Activated naive CD8-positive, alpha-beta T cell treated with anti-CD3 and anti-CD28 coated beads, Interleukin-2, amount 50 U/mL, for 24 hours (primary cell): Measurements from ENCODE around the gene DAD1.

Source experiments
- ATAC-seq: fragments of 150-1000 bp; cut with Tn5 transposase; one replicate; pipeline ENCODE4 v1.10.0; 2021
- DNase-seq: peaks from one replicate; pipeline ENCODE4 v3.0.0; 2021
- H3K27ac Mint-ChIP-seq: one replicate; pipeline ENCODE4 v1.8.0; 2021; ENCODE audit warnings: mild to moderate bottlenecking, mixed read lengths
- H3K27me3 Mint-ChIP-seq: one replicate; pipeline ENCODE4 v1.8.0; 2021; ENCODE audit warnings: mixed read lengths
- H3K36me3 Mint-ChIP-seq: one replicate; pipeline ENCODE4 v1.8.0; 2021; ENCODE audit warnings: low read depth, mixed read lengths
- H3K4me1 Mint-ChIP-seq: one replicate; pipeline ENCODE4 v1.8.0; 2021; ENCODE audit warnings: mixed read lengths
- H3K4me3 Mint-ChIP-seq: one replicate; pipeline ENCODE4 v1.8.0; 2021; ENCODE audit warnings: mild to moderate bottlenecking, moderate library complexity, mixed read lengths
- H3K9me3 Mint-ChIP-seq: one replicate; pipeline ENCODE4 v1.8.0; 2021; ENCODE audit warnings: mixed read lengths

Gene DAD1

DNA sequence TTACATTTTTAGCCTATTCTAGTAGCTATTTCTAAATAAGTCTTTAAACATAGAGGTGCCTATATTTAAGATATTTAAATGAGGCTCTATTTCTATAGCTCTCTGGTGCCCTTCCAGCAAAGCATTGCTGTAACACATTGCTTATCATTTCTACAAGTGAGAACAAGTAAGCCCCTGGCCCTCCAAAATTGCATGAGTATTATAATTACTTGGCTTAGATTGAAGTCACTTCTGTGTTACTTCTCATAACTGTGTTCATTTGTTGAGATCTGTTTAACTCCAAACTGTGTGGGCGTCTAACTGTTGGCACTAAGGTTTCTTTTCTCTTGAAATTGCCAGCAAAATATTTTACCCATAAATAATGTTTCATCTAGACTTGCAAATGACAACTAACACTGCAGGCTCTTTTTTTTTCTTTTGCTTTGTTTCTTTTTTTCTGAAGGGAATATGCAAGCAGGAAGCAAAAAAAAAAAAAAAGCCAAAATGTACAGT is 66.5 kb downstream of the DAD1 start:
- Mint-ChIP-seq H3K27ac (peak overlapping the region; percentile 99), H3K9me3 (no peaks in the 10 kb centered on the region), H3K27me3 (no peaks in the 10 kb centered on the region), H3K36me3 (peaks cover 93% of the 10 kb centered on the region), H3K4me1 (peaks cover 96% of the 10 kb centered on the region), H3K4me3 (peak overlapping the region; percentile 86)
- DNase-seq (no peak), ATAC-seq (no peak)

DNA sequence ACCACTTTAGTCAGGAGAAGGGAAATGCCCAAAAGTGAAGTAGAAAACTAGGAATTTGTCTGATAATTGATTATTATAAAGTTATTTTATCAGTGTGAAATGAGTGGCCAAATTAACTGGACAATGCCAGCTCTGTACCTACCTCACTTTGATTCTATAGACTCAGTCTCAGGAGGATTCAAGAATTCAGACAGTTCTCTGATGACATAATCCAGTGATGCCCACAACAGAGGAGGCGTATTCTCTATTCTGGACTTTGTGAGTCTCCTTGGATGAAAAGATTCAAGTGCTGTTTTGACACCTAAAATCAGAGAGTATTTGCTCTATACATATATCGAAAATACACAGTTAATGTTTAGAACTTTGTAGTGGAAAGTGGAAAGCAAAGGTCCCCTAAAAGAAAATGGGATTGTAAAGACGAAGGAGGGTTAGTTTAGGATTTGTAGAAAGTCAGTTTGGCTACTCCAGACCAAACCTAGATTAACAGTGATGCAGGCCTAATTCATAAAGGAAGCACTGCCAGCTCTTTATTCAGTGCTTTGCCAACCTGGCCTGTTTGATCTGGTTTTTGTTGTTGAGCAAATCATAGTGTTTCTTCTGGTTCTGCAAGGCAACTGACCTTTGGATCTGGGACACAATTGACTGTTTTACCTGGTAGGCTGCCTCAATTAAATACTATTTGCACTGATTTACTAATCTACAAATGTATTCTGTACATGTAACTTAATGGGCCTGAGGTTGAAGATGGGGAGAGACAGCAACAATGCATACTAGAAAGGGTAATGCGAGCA is 67.4 kb downstream of the DAD1 start:
- no peak for DNase-seq
- Mint-ChIP-seq H3K4me3 (peak overlapping the region; percentile 86), H3K36me3 (peaks cover 93% of the 10 kb centered on the region), H3K27ac (peak overlapping the region; percentile 99), H3K9me3 (no peaks in the 10 kb centered on the region), H3K27me3 (no peaks in the 10 kb centered on the region), H3K4me1 (peaks cover 96% of the 10 kb centered on the region)
- no peak for ATAC-seq

DNA sequence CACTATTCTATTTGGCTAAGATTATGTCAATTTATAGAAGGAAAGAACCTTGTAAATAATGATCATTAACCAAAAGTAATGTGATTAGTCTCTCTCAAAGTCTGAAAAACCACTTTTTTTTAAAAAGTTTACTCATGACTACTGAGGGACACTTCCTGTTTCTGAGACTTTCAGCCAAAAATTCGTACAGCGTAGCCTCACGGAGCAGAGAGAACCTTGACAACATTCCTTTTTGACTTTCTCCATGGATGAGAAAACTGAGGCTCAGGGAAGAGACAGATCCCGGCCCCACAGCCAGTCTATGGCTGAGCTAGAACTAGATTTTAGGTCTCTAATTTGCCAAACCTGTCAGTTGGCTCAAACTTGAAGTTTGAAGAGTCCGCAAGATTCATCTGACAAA is 68.2 kb downstream of the DAD1 start:
- peak overlapping the region; percentile 99 for H3K27ac Mint-ChIP-seq
- peak overlapping the region; percentile 86 for H3K4me3 Mint-ChIP-seq
- ATAC-seq, result no peak
- H3K4me1 Mint-ChIP-seq, result peaks cover 96% of the 10 kb centered on the region
- H3K27me3 Mint-ChIP-seq, result no peaks in the 10 kb centered on the region
- H3K36me3 Mint-ChIP-seq, result peaks cover 93% of the 10 kb centered on the region
- no peaks in the 10 kb centered on the region for H3K9me3 Mint-ChIP-seq
- no peak for DNase-seq

DNA sequence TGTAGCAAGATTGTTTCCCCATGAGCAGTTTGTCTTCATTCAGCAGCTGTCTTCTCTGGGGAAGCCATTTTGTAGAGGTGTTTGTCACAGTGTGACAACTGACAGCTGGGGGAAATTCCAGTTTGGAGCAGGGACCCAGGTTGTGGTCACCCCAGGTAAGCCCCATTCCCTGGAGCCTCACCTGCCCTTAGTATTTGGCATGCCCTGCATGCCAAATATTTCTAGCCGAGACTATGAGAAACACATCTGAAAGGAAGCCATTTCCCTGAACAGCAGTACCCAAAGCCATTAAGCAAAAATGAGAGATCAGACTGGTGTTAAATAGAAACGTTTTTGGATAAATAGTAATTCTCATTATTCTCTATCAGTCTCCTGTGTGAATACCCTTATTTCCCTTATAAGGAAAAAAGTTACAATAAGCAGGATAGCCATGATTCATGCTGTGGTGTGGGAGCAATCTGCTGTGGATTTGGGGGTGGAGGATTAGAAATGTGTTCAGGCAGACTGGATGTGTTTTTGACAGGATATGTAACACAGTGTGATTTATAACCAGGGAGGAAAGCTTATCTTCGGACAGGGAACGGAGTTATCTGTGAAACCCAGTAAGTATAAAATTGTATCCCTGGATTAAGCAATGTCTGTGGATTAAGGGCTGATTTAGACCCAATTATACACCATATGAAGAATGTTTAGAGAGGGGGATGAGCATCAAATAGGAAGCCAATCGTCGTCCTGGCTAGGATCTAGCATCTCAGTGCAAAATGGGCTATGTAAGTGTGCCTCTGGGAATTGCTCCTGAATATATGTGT is 68.9 kb downstream of the DAD1 start:
- ATAC-seq (peak; percentile 3), DNase-seq (no peak)
- no peaks in the 10 kb centered on the region for H3K27me3 Mint-ChIP-seq
- H3K9me3 Mint-ChIP-seq, result no peaks in the 10 kb centered on the region
- peaks cover 93% of the 10 kb centered on the region for H3K36me3 Mint-ChIP-seq
- peak overlapping the region; percentile 99 for H3K27ac Mint-ChIP-seq
- H3K4me1 Mint-ChIP-seq, result peaks cover 97% of the 10 kb centered on the region
- H3K4me3 Mint-ChIP-seq, result peak overlapping the region; percentile 86

DNA sequence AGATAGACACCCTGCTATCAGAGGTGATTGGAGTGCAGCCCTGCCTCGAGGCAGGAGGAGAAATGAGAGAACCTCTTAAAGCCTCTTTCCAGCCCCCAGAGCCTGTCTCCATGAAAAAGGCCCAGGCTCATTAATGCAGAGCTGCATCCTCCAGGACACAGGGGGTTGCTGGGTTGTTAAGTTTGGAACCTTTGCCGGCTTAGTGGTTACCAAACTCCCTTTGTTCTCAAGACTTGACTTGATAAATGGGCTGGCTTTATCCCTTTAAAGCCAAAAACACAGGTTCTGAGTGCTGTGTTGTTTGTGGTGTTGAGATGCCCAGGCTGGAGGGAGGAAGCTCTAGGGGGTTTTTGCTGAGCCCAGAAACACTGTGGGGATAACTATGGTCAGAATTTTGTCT is 71.0 kb downstream of the DAD1 start:
- Mint-ChIP-seq H3K27ac (peak overlapping the region; percentile 99), H3K4me1 (peaks cover 92% of the 10 kb centered on the region), H3K36me3 (peaks cover 89% of the 10 kb centered on the region), H3K9me3 (no peaks in the 10 kb centered on the region), H3K4me3 (peak overlapping the region; percentile 86), H3K27me3 (no peaks in the 10 kb centered on the region)
- ATAC-seq (no peak), DNase-seq (no peak)

- peak overlapping the region; percentile 99 for H3K27ac Mint-ChIP-seq
- ATAC-seq (no peak), DNase-seq (no peak)
- peaks cover 91% of the 10 kb centered on the region for H3K4me1 Mint-ChIP-seq
- H3K9me3 Mint-ChIP-seq, result no peaks in the 10 kb centered on the region
- peak overlapping the region; percentile 86 for H3K4me3 Mint-ChIP-seq
- H3K36me3 Mint-ChIP-seq, result peaks cover 89% of the 10 kb centered on the region
- H3K27me3 Mint-ChIP-seq, result no peaks in the 10 kb centered on the region
Observed at GRCh38 chr14:22517117-22517720, 71.8 kb downstream of the DAD1 start.

DNA sequence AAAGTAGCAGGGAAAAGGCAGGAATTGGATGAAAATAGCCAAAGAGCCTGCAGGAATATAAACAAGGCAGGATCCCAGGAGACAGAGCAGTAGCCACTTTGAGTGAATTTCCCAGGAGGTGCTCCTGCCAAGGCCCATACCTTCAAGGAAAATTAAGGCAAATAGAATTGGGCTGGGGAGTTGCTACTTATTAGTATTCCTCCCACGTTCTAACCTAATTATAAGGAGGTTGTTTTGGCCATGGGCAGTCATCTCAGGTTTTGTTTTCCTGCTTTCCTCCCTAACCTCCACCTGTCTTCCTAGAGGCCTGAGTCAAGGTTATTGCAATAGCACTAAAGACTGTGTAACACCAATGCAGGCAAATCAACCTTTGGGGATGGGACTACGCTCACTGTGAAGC is 73.1 kb downstream of the DAD1 start:
- Mint-ChIP-seq H3K27ac (peak overlapping the region; percentile 99), H3K4me1 (peaks cover 91% of the 10 kb centered on the region), H3K9me3 (no peaks in the 10 kb centered on the region), H3K27me3 (no peaks in the 10 kb centered on the region), H3K36me3 (peaks cover 89% of the 10 kb centered on the region), H3K4me3 (peak overlapping the region; percentile 86)
- no peak for DNase-seq
- no peak for ATAC-seq
